Measurements from ENCODE around the gene MACROD2.

MACROD2 gene

GRCh38 chr20:15061061-15061430 is 1065.7 kb downstream of the MACROD2 start:
- DNase-seq (ENCODE audit: low read depth): no peak
- no peak for TF ChIP-seq CTCF (conservative IDR thresholded peaks at IDR 0.05; ENCODE audit: control insufficient read depth, insufficient read depth, low read depth, low read length)
- no peak overlapping the region for H3K4me3 ChIP-seq (ENCODE audit: control insufficient read depth, low read depth, low read length)

DNA sequence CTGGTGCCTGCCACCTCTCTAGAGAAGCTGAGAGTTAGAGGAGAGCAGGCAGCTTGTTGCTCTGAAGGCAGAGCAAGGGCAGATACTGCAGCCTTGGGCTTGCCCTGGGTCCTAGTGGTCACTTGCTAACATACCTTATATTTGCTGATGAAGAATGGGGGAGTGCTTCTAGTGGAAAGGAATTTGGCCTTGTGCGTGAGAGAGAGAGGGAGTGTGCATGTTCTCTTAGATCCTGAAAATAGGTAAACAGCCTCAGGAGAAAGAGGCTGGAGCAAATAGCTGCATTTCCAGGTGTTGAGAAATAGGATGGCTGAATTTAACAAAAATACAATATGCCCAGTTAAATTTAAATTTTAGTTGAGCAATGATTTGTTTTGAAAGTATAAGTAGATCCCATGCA is 1066.6 kb downstream of the MACROD2 start:
- no peak for TF ChIP-seq CTCF (conservative IDR thresholded peaks at IDR 0.05; ENCODE audit: control insufficient read depth, insufficient read depth, low read depth, low read length)
- no peak for DNase-seq (ENCODE audit: low read depth)

DNA sequence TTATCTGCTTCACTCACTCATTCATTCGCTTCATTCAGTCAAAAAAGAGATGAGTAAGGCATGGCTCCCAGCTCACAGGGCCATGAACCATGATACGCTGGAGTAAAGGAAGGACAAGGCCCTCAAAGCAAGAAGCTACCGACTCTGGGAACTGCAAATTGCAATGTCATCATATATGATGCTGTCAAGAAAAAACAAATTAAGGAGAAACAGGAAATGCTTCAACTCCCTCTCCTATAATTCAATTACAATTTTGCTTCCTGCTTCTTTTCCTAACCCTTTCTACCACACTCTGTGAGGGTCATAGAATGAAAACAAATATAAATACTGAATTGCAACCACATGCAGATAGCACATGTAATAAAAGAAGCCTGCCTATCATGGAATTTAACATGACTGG is 1067.8 kb downstream of the MACROD2 start:
- H3K4me3 ChIP-seq (ENCODE audit: control insufficient read depth, low read depth, low read length): no peak overlapping the region
- TF ChIP-seq CTCF (conservative IDR thresholded peaks at IDR 0.05; ENCODE audit: control insufficient read depth, insufficient read depth, low read depth, low read length): no peak
- DNase-seq (ENCODE audit: low read depth): no peak

More for the DNA sequence above, 1066.6 kb downstream of the MACROD2 start:
- no peak overlapping the region for H3K4me3 ChIP-seq (ENCODE audit: control insufficient read depth, low read depth, low read length)

DNA sequence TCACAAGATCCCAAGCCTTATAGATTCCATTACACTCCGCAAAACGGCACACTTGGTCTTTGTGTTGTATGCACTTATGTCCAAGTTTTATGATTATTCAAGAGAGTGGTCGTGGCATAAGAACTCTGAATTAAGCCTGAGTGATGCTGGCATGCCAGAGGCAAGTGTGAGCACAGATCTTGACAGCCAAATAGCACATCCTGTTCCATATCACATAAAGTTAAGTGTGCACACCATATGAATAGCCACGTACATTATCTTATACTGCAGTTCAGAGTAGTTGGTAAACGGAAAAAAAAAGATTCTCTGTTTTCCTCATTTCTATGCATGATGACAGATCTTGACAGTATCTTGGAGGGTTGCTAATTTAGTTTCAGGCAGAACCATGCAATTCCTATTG is 1069.4 kb downstream of the MACROD2 start:
- no peak for TF ChIP-seq CTCF (conservative IDR thresholded peaks at IDR 0.05; ENCODE audit: control insufficient read depth, insufficient read depth, low read depth, low read length)
- DNase-seq (ENCODE audit: low read depth): no peak
- H3K4me3 ChIP-seq (ENCODE audit: control insufficient read depth, low read depth, low read length): no peak overlapping the region

DNA sequence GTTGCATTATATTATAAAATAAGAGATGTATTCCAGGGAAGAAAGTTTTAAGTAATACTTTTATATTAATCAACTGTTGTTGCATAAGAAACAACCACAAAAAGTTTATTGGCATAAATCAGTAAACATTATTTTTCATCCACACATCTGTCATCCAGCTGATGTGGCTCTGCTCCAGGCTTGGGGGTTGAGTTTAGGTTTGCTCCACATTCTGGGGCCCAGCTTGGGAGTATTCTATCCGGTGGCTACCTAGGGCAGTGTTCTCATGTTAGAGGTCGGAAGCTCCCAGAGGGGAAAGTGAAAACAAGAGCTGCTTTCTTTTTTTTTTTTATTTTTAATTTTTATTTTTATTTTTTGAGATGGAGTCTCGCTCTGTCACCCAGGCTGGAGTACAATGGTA is 1070.5 kb downstream of the MACROD2 start:
- DNase-seq (ENCODE audit: low read depth): no peak
- TF ChIP-seq CTCF (conservative IDR thresholded peaks at IDR 0.05; ENCODE audit: control insufficient read depth, insufficient read depth, low read depth, low read length): no peak

DNA sequence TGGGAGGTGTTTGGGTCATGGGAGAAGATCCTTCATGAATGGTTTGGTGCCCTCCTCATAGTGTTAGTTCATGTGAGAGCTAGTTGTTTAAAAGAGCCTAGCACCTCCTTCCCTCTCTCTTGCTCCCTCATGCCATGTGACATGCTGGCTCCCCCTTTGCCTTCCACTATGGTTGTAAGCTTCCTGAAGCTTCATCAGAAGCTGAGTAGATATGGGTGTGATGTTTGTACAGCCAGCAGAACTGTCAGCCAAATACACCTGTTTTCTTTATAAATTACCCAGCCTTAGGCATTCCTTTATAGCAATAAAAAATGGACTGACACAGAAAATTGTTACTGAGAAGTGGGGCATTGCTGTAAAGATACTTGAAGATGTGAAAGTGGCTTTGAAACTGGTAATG is 1073.2 kb downstream of the MACROD2 start:
- no peak for TF ChIP-seq CTCF (conservative IDR thresholded peaks at IDR 0.05; ENCODE audit: control insufficient read depth, insufficient read depth, low read depth, low read length)
- H3K4me3 ChIP-seq (ENCODE audit: control insufficient read depth, low read depth, low read length): no peak overlapping the region
- DNase-seq (ENCODE audit: low read depth): no peak

More for the DNA sequence above, 1070.5 kb downstream of the MACROD2 start:
- no peak overlapping the region for H3K4me3 ChIP-seq (ENCODE audit: control insufficient read depth, low read depth, low read length)

GRCh38 chr20:15069355-15069754 is 1074.0 kb downstream of the MACROD2 start:
- DNase-seq (ENCODE audit: low read depth): no peak
- no peak overlapping the region for H3K4me3 ChIP-seq (ENCODE audit: control insufficient read depth, low read depth, low read length)
- TF ChIP-seq CTCF (conservative IDR thresholded peaks at IDR 0.05; ENCODE audit: control insufficient read depth, insufficient read depth, low read depth, low read length): no peak
